Measurements from ENCODE around the gene ELMO1. TPM values are rescaled to one million over a fixed set of nuclear protein-coding genes. Genes with fewer than 3 reads are reported as not detected.

ELMO1 gene
- total RNA-seq, 6 donors from 2014 or later: 51.4 to 204 (median 73.7) TPM

DNA sequence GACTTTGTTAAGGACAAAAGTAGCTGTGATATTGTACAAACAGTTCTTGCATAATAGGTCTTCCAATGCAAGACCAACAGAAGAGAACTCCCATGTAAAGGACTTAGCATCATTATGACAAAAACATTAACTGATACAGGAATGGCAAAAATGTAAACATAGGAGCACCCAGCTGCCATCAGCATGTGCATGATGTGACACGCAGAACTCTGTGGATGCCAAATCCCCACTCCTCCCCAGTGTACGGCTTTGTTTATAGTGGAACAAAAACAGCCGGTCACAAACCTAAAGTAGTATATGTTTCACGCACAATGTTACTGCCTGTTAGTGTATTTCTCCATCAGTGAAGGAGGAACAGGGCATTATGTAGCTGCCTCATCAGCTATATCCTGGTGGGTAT lies 408.3 kb downstream of the ELMO1 start:
- Histone ChIP-seq H3K27ac (no peak overlapping the region), H3K4me1 (peaks cover 0 to 5% (median 0%) of the 10 kb centered on the region in 4 donors), H3K27me3 (no peaks in the 10 kb centered on the region), H3K36me3 (no peaks in the 10 kb centered on the region), H3K9me3 (peaks cover 0 to 17% (median 9%) of the 10 kb centered on the region in 4 donors), H3K4me3 (no peak overlapping the region)
- TF ChIP-seq, protein P1, sequence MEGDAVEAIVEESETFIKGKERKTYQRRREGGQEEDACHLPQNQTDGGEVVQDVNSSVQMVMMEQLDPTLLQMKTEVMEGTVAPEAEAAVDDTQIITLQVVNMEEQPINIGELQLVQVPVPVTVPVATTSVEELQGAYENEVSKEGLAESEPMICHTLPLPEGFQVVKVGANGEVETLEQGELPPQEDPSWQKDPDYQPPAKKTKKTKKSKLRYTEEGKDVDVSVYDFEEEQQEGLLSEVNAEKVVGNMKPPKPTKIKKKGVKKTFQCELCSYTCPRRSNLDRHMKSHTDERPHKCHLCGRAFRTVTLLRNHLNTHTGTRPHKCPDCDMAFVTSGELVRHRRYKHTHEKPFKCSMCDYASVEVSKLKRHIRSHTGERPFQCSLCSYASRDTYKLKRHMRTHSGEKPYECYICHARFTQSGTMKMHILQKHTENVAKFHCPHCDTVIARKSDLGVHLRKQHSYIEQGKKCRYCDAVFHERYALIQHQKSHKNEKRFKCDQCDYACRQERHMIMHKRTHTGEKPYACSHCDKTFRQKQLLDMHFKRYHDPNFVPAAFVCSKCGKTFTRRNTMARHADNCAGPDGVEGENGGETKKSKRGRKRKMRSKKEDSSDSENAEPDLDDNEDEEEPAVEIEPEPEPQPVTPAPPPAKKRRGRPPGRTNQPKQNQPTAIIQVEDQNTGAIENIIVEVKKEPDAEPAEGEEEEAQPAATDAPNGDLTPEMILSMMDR (IDR thresholded peaks at IDR 0.05): no peak
- no peak for TF ChIP-seq POLR2A (IDR thresholded peaks at IDR 0.05)
- TF ChIP-seq EP300 (IDR thresholded peaks at IDR 0.05): no peak
- TF ChIP-seq POLR2AphosphoS5 (IDR thresholded peaks at IDR 0.05): no peak
- ATAC-seq (ENCODE audit: low FRiP score in 2 of 2) (no peak), DNase-seq (no peak)
- 81 to 94% methylated on average over 4 of the region's 4 CpGs for WGBS, 2 donors

DNA sequence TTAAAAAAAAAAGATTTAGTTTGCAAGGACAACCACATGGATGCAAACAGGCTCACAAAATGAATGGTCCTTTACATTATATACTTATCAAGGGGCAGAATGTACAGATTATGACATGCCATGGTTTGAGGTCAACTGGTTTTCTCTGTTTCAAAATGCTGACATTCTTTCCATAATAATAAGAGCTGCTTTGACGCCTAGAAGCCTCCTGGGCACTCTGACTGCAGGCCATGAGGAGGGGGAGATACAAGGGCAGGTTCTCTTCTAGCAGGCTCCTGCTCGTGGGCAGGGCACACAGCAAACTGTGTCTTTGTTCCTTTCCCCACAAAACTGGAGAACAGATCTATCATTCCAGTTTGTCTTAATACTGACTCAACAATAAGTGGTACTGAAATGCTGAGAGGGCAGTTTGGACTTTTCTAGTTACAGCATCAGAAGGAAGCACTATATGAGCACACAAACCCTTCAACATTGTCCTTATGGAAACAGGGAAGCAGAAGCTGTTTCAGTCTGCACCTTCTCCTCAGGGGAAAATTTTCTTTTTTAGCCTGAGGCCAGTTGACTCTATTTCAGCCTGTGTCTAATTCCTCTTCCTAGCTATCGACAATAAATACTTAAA lies 409.4 kb downstream of the ELMO1 start:
- DNase-seq: no peak

DNA sequence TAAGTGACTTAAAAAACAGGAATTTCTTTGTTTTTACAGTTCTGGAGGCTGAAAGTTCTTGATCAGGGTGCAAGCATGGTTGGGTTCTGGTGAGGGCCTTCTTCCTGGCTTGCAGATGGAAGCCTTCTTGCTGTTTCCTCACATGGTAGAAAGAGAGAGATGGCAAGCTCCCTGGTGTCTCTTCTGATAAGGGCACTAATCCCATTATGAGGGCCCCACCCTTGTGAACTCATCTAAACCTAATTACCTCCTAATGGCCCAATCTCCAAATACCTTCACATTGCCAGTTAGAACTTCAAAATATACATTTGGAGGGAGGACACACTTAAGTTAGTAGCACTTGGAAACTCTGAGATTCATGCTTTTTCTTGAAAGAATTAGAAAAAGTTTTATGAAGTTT lies 410.0 kb downstream of the ELMO1 start:
- Histone ChIP-seq H3K27ac (no peak overlapping the region), H3K4me3 (no peak overlapping the region), H3K27me3 (no peaks in the 10 kb centered on the region), H3K36me3 (no peaks in the 10 kb centered on the region), H3K9me3 (peaks cover 0 to 17% (median 9%) of the 10 kb centered on the region in 4 donors), H3K4me1 (peaks cover 0 to 5% (median 0%) of the 10 kb centered on the region in 4 donors)
- no peak for ATAC-seq (ENCODE audit: low FRiP score in 2 of 2)
- TF ChIP-seq, protein P1 (IDR thresholded peaks at IDR 0.05): no peak
- no peak for DNase-seq

More for the DNA sequence above, 409.4 kb downstream of the ELMO1 start:
- TF ChIP-seq, protein P1 (IDR thresholded peaks at IDR 0.05): no peak
- TF ChIP-seq EP300 (IDR thresholded peaks at IDR 0.05) (no peak), POLR2AphosphoS5 (IDR thresholded peaks at IDR 0.05) (no peak), POLR2A (IDR thresholded peaks at IDR 0.05) (no peak)
- WGBS, 2 donors: 94 to 96% methylated on average over 3 of the region's 3 CpGs
- H3K27ac ChIP-seq: no peak overlapping the region
- H3K36me3 ChIP-seq: no peaks in the 10 kb centered on the region
- no peak overlapping the region for H3K4me3 ChIP-seq
- H3K27me3 ChIP-seq: no peaks in the 10 kb centered on the region
- H3K4me1 ChIP-seq: peaks cover 0 to 5% (median 0%) of the 10 kb centered on the region in 4 donors
- ATAC-seq (ENCODE audit: low FRiP score in 2 of 2): no peak
- H3K9me3 ChIP-seq: peaks cover 0 to 17% (median 9%) of the 10 kb centered on the region in 4 donors

DNA sequence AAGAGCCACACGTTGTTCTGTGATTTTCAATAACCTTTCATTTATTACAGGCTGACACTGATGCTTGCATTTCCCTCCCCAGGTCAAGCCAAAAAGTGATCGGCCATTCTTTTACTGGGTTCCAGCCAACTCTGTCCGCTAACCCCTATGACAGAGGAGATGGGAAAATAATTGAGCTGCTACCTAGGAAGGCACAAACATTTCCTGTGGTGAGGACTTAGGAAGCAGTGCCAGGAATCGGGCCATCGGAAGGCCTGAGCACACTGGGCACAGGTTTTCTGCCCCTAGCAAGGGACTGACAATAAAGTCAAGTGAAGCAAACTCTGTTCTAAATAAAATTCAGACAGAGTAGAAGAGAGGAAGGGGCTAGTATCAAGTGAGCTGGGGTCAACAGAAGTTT lies 411.4 kb downstream of the ELMO1 start:
- Histone ChIP-seq H3K4me3 (no peak overlapping the region), H3K36me3 (no peaks in the 10 kb centered on the region), H3K4me1 (peaks cover 2 to 14% (median 9%) of the 10 kb centered on the region in 4 donors), H3K27me3 (no peaks in the 10 kb centered on the region), H3K27ac (peak overlapping the region in 1 of 4 donors; percentile 10), H3K9me3 (peaks cover 0 to 17% (median 9%) of the 10 kb centered on the region in 4 donors)
- no peak for DNase-seq
- TF ChIP-seq, protein P1 (IDR thresholded peaks at IDR 0.05): no peak
- TF ChIP-seq POLR2A (IDR thresholded peaks at IDR 0.05): no peak
- TF ChIP-seq EP300 (IDR thresholded peaks at IDR 0.05): no peak
- TF ChIP-seq POLR2AphosphoS5 (IDR thresholded peaks at IDR 0.05): no peak
- WGBS, 2 donors: 64 to 69% methylated on average over 5 of the region's 5 CpGs
- no peak for ATAC-seq (ENCODE audit: low FRiP score in 2 of 2)

DNA sequence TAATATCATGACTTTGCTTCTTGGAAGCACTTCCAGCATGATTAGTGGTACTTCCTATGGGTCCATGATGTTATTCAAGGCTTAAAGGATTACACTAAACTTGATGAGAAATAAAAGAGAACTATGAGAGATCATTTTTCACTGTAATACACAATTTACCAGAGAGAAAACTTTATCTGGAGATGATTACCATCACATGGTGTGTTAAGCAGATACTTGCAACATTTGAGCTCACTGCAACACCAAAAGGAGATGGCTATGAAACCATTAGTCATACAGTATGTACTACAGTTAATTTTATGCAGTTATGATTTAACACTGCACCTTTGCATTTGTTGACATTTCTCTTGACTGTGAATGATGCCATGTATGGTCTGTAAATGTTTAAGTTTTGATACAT lies 413.0 kb downstream of the ELMO1 start:
- no peak for ATAC-seq (ENCODE audit: low FRiP score in 2 of 2)

More for the DNA sequence above, 413.0 kb downstream of the ELMO1 start:
- H3K4me1 ChIP-seq: peaks cover 11 to 24% (median 23%) of the 10 kb centered on the region in 4 donors
- no peaks in the 10 kb centered on the region for H3K27me3 ChIP-seq
- no peak overlapping the region for H3K4me3 ChIP-seq
- H3K27ac ChIP-seq: no peak overlapping the region
- no peak for DNase-seq
- TF ChIP-seq, protein P1 (IDR thresholded peaks at IDR 0.05): no peak
- TF ChIP-seq POLR2A (IDR thresholded peaks at IDR 0.05) (no peak), EP300 (IDR thresholded peaks at IDR 0.05) (no peak), POLR2AphosphoS5 (IDR thresholded peaks at IDR 0.05) (no peak)
- peaks cover 0 to 17% (median 9%) of the 10 kb centered on the region in 4 donors for H3K9me3 ChIP-seq
- no peaks in the 10 kb centered on the region for H3K36me3 ChIP-seq
